ENCODE measurements around the gene VASH1. TPM values are rescaled to one million over a fixed set of nuclear protein-coding genes. Genes with fewer than 3 reads are reported as not detected.

VASH1 gene
- total and polyA plus RNA-seq, 7 donors: 3.0 to 13.0 (median 3.7) TPM

DNA sequence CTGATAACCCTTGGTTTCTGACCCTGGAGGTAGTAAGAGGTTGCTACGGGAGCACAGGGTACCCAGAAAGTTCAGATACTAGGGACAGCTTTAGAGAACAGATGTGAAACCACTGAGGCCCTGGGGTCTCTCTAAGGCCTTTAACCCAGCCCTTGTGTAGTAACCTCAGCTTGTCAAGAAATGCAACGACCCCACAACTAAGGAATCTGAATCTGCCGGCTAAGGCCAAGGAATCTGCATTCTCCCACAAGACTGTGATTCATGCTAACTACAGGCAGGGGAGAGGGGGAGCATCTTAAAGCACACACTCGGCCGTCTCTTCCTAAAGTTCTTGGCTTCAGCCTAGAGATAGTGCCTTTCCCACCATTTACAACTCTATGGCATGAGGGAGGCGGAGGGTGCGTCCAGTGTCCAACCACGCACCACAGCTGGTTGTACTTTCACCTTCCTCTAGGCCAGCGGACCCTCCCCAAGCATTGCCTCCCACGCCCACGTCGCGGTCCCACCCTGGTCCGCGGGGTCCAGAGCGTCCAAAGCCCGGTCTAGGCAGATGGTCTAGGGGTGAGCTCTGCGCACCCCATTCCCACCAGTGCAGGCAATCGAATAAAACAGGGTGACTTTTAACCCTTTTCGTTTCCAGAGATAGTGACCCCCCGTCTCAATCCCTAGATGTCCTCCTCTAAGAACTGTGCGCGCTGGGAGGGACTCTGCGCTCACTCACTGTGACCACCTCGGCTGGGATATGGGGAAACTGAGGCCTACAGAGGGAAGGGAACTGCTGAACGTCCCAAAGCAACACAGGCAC is 735 bp upstream of the VASH1 start:
- Histone ChIP-seq H3K27me3 (no peaks in the 10 kb centered on the region), H3K36me3 (no peaks in the 10 kb centered on the region), H3K9me3 (no peaks in the 10 kb centered on the region), H3K4me1 (peaks cover 0 to 34% (median 21%) of the 10 kb centered on the region in 4 donors), H3K27ac (peak overlapping the region in 3 of 4 donors; percentile 69 to 78 (median 77)), H3K4me3 (peak overlapping the region; percentile 61 to 93 (median 68))
- DNase-seq: no peak
- TF ChIP-seq EP300 (IDR thresholded peaks at IDR 0.05) (no peak), POLR2A (IDR thresholded peaks at IDR 0.05) (no peak), POLR2AphosphoS5 (IDR thresholded peaks at IDR 0.05) (no peak)
- TF ChIP-seq, protein P1, sequence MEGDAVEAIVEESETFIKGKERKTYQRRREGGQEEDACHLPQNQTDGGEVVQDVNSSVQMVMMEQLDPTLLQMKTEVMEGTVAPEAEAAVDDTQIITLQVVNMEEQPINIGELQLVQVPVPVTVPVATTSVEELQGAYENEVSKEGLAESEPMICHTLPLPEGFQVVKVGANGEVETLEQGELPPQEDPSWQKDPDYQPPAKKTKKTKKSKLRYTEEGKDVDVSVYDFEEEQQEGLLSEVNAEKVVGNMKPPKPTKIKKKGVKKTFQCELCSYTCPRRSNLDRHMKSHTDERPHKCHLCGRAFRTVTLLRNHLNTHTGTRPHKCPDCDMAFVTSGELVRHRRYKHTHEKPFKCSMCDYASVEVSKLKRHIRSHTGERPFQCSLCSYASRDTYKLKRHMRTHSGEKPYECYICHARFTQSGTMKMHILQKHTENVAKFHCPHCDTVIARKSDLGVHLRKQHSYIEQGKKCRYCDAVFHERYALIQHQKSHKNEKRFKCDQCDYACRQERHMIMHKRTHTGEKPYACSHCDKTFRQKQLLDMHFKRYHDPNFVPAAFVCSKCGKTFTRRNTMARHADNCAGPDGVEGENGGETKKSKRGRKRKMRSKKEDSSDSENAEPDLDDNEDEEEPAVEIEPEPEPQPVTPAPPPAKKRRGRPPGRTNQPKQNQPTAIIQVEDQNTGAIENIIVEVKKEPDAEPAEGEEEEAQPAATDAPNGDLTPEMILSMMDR (IDR thresholded peaks at IDR 0.05): no peak
- 38 to 46% methylated on average over 26 of the region's 26 CpGs for WGBS, 2 donors
- intact Hi-C loops (cut with DNase I): no loop called here

DNA sequence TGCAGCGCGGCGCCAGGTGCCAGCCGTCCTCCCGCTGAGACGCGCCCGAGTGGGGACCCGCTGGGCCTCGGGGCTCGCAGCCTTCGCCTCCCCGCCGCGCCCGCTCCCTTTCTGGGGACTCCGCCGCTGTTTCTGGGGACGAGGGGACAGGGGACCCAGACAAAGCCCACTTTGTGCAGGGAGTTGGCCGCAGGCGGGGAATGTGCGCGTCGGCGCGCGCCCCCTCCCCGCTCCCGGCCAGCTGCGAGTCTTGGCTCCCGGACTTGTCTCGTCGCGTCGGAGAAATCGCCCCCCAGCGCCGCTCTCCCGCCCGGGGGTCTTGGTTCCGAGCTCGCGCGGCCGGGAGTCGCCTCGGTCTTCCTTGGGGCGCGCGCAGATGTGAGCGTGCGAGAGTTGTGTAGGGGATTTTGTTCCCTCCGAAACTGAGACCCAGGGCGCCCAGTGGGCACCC is 717 bp downstream of the VASH1 start:
- H3K36me3 ChIP-seq: no peaks in the 10 kb centered on the region
- no peak for DNase-seq
- intact Hi-C loops (cut with DNase I): no loop called here
- H3K9me3 ChIP-seq: no peaks in the 10 kb centered on the region
- TF ChIP-seq EP300 (IDR thresholded peaks at IDR 0.05) (no peak), POLR2AphosphoS5 (IDR thresholded peaks at IDR 0.05) (no peak)
- H3K27ac ChIP-seq: peak overlapping the region; percentile 69 to 78 (median 76)
- no peaks in the 10 kb centered on the region for H3K27me3 ChIP-seq
- H3K4me1 ChIP-seq: peaks cover 0 to 37% (median 22%) of the 10 kb centered on the region in 4 donors
- WGBS, 2 donors: 0 to 1% methylated on average over 54 of the region's 54 CpGs
- peak overlapping the region; percentile 61 to 93 (median 68) for H3K4me3 ChIP-seq

DNA sequence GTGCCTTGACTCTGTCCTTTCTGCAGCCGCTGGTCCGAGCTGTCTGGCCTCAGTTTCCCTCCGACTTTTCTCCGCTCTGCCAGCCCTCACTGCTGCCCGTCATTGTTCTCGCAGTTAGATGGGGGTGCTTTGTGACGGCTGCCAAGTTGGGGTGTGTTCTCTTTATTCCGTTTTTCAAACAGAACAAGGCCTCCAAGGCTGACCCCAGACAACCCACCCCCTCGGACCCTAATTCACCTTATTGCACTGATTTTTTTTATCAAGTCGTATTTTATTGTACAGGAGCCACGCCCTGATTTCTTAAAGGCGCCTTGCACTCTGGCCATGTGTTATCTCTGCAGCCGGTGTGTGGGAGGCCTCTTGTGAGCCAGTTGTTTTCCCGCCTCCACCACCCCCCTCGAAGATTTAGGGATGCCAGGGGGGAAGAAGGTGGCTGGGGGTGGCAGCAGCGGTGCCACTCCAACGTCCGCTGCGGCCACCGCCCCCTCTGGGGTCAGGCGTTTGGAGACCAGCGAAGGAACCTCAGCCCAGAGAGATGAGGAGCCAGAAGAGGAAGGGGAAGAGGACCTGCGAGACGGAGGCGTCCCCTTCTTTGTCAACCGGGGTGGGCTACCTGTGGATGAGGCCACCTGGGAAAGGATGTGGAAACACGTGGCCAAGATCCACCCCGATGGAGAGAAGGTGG is 1.3 kb downstream of the VASH1 start:
- Histone ChIP-seq H3K4me1 (peaks cover 0 to 37% (median 22%) of the 10 kb centered on the region in 4 donors), H3K27me3 (no peaks in the 10 kb centered on the region), H3K36me3 (no peaks in the 10 kb centered on the region), H3K9me3 (no peaks in the 10 kb centered on the region), H3K4me3 (peak overlapping the region; percentile 61 to 93 (median 68)), H3K27ac (peak overlapping the region; percentile 69 to 78 (median 76))
- no peak for TF ChIP-seq POLR2AphosphoS5 (IDR thresholded peaks at IDR 0.05)
- no peak for TF ChIP-seq EP300 (IDR thresholded peaks at IDR 0.05)
- TF ChIP-seq, protein P1 (IDR thresholded peaks at IDR 0.05): no peak
- TF ChIP-seq POLR2A (IDR thresholded peaks at IDR 0.05): no peak
- WGBS, 2 donors: 32 to 35% methylated on average over 28 of the region's 28 CpGs
- intact Hi-C loops (cut with DNase I): no loop called here
- DNase-seq: no peak

DNA sequence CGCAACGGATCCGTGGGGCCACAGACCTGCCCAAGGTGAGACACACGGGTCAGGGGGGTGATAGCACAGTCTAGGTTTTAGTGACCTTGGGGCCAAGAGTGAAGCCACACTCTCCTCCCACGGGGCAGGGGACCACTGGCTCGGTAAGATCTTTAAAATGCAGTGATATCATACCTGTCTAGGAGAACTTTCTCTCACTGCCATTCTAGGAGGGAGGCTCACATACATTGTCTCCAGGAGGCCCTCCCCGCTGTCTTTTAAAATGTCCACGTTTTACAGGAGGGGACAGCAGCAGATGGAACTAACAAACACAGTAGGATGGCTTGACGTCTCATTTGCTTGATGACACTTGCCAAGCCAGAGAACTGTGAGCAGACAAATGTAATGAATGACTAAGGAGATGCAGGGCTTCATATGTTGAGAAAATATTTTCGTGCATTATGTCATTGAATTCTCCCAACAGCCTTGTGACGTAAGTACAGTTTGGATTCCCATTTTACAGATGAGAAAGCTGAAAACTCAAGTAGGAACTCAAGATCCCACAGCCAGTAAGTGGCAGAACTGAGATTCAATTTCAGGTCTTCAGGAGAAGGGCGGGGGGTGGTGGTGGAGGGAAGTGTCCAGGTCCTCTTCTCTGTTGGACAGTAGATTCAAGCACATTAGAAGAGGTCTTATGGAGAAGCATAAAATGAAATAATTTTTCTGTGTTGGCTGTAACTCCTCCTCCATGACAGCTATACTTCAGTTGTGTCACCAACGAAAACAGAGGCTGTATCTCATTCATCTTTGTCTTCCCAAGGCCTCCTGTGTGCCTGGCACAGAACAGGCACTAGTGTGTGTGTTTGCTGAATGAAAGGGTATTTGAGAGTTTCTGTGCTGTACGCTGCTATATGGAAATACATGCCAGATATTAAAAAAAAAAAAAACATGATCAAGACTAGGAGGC is 2.1 kb downstream of the VASH1 start:
- Histone ChIP-seq H3K4me3 (peak overlapping the region in 2 of 4 donors; percentile 73 to 93), H3K27me3 (no peaks in the 10 kb centered on the region), H3K27ac (peak overlapping the region in 3 of 4 donors; percentile 75 to 78 (median 77)), H3K36me3 (no peaks in the 10 kb centered on the region), H3K4me1 (peaks cover 0 to 42% (median 24%) of the 10 kb centered on the region in 4 donors), H3K9me3 (no peaks in the 10 kb centered on the region)
- intact Hi-C loops (cut with DNase I): no loop called here
- TF ChIP-seq, protein P1 (IDR thresholded peaks at IDR 0.05): no peak
- no peak for TF ChIP-seq EP300 (IDR thresholded peaks at IDR 0.05)
- TF ChIP-seq POLR2AphosphoS5 (IDR thresholded peaks at IDR 0.05): no peak
- no peak for TF ChIP-seq POLR2A (IDR thresholded peaks at IDR 0.05)
- DNase-seq: no peak
- WGBS, 2 donors: 67 to 76% methylated on average over 14 of the region's 14 CpGs

Data from sigmoid colon (tissue), 7 donors.